Right lobe of liver (tissue), 6 donors: ENCODE measurements around the gene HMGN3. TPM values are rescaled to one million over a fixed set of nuclear protein-coding genes. Genes with fewer than 3 reads are reported as not detected.
"Not testable (repeated sequence)": the region's sequence is repeated elsewhere in the genome, so short reads cannot be mapped to it uniquely, and the experiment has no call there.

Experiments used
- ATAC-seq, 4 donors: fragments of 200-7000 bp; cut with Tn5 transposase; one replicate each; pipeline ENCODE4 v1.9.1; 2020; ENCODE audit warnings: mild to moderate bottlenecking in 4 of 4, moderate library complexity in 4 of 4
- DNase-seq, 3 donors: peaks; one replicate each; pipeline ENCODE4 v3.0.0-alpha.2; 2020
- H3K27ac ChIP-seq, 3 donors: fragments of 200-600 bp; one replicate each; pipeline ENCODE4 v1.8.0; 2022
- H3K27me3 ChIP-seq, 2 donors: fragments of 200-600 bp; one replicate each; pipeline ENCODE4 v1.8.0; 2022
- H3K36me3 ChIP-seq, 4 donors: fragments of 200-600 bp; sonication (generic) in 1 of 4; one replicate each; pipeline versions ENCODE4 v1.5.1 to v1.8.0; 2017 to 2022; ENCODE audit warnings: control low read depth in 1 of 4
- H3K4me1 ChIP-seq, 4 donors: fragments of 200-600 bp; sonication (generic) in 1 of 4; one replicate each; pipeline versions ENCODE4 v1.5.1 to v1.8.0; 2017 to 2022; ENCODE audit warnings: control low read depth in 1 of 4
- H3K4me3 ChIP-seq, 3 donors: fragments of 200-600 bp; one replicate each; pipeline ENCODE4 v1.8.0; 2022
- H3K9me3 ChIP-seq, 4 donors: fragments of 200-600 bp; sonication (generic) in 1 of 4; one replicate each; pipeline versions ENCODE4 v1.5.1 to v1.8.0; 2017 to 2022; ENCODE audit warnings: control low read depth in 1 of 4
- POLR2A ChIP-seq: fragments of 450-650 bp; IDR thresholded peaks from one replicate; pipeline ENCODE4 v1.6.1; 2017; ENCODE audit warnings: antibody characterized with exemption, mild to moderate bottlenecking
- WGBS: methylation state at CpG from one replicate; pipeline ENCODE4 v1.1.6; 2018; ENCODE audit warnings: low coverage, low lambda C conversion rate; ENCODE audit not compliant: insufficient coverage; ENCODE audit errors: missing lambda C conversion rate; 5-methylcytosine and 5-hydroxymethylcytosine counted together
- intact Hi-C, 2 donors: fragments of 100-400 bp; cut with DNase I; formaldehyde crosslinking; loops; one replicate each; pipeline versions ENCODE4 v1.11.2 to v1.14.1; 2022
- total RNA-seq, 6 experiments: library from RNA; depleted of rRNA in 2 of 6; stranded (reverse); fragments of >200 nt in 2 of 6; fragmentation: NEBNext Ultra II Directional in 3 of 6; extraction: Animal tissue kit (Norgen Biotek cat#: 25700) in 3 of 6; gene quantifications; one replicate each; pipeline versions ENCODE4 v1.1.0 to v1.2.4, GENCODE V29; 2016 to 2023
- TF ChIP-seq, protein P1 (sequence below), 4 donors: fragments of 200-600 bp in 3 of 4; fragments of 450-650 bp in 1 of 4; IDR thresholded peaks; one replicate each; pipeline versions ENCODE4 v1.5.1 to v1.8.0; 2016 to 2022; ENCODE audit warnings: antibody characterized with exemption in 4 of 4, mild to moderate bottlenecking in 2 of 4
- donor health status: DM: no; HTN: yes; CAD: no.
- donor health status: DM: no; HTN: no; CAD: no.
- donor health status: DM: no; HTN: no; CAD: no.
- donor health status: DM: no; HTN: yes; CAD: no.
- donor health status: DM: no; HTN: yes; CAD: no.

Gene HMGN3
- total RNA-seq, 6 experiments from 2014 or later, result 25.5 to 37.3 (median 32.9) TPM

DNA sequence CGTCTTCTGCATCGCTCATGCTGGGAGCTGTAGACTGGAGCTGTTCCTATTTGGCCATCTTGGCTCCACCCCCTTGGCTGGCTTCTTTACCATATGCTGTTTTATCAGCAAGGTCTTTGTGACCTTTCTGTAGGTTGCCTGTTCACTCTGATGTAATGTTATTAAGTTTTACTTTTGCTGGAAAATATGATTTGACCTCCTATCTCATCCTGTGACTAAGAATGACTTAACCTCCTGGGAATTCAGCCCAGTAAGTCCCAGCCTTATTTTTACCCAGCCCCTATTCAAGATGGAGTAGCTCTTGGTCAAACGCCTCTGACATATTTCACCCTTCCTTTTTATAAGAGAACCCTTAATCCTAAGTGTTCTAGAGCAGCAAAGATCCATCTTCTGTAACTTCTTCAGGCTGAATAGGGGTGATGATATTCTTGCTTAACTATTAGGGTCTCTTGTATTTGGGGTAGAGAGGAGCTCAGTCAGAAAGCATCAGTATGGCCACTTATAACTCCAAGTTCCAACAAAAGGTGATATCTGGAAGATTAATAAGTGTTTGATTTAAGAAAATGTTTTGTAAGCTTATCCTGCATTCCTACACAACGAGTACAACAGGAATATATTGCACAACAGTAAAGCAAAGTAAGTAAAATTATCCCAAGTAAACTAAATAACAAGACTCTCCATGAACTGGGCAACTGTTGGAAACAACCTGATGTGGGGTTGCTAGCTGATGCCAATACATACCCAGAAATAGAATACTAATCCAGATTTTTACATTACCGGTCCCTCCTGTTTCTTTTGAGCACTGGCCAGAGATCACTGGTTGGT, 23.1 kb upstream of the HMGN3 start:
- TF ChIP-seq, protein P1, sequence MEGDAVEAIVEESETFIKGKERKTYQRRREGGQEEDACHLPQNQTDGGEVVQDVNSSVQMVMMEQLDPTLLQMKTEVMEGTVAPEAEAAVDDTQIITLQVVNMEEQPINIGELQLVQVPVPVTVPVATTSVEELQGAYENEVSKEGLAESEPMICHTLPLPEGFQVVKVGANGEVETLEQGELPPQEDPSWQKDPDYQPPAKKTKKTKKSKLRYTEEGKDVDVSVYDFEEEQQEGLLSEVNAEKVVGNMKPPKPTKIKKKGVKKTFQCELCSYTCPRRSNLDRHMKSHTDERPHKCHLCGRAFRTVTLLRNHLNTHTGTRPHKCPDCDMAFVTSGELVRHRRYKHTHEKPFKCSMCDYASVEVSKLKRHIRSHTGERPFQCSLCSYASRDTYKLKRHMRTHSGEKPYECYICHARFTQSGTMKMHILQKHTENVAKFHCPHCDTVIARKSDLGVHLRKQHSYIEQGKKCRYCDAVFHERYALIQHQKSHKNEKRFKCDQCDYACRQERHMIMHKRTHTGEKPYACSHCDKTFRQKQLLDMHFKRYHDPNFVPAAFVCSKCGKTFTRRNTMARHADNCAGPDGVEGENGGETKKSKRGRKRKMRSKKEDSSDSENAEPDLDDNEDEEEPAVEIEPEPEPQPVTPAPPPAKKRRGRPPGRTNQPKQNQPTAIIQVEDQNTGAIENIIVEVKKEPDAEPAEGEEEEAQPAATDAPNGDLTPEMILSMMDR (IDR thresholded peaks at IDR 0.05), result no peak
- no peak for TF ChIP-seq POLR2A
- no peak for ATAC-seq
- no peaks in the 10 kb centered on the region for H3K9me3 ChIP-seq

DNA sequence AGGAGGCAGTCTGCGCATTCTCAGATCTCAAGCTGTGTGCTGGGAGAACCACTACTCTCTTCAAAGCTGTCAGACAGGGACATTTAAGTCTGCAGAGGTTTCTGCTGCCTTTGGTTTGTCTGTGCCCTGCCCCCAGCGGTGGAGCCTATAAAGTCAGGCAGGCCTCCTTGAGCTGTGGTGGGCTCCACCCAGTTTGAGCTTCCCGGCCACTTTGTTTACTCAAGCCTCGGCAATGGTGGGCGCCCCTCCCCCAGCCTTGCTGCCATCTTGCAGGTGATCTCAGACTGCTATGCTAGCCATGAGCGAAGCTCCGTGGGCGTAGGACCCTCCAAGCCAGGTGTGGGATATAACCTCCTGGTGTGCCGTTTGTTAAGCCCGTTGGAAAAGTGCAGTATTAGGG, 22.3 kb upstream of the HMGN3 start:
- 0% methylated on average over 1 of the region's 10 CpGs for WGBS
- H3K36me3 ChIP-seq, ATAC-seq, H3K27me3 ChIP-seq, intact Hi-C loops, H3K9me3 ChIP-seq, H3K4me3 ChIP-seq, H3K27ac ChIP-seq, H3K4me1 ChIP-seq: not testable (repeated sequence)
- DNase-seq, result peak in 1 of 3 donors; percentile 42

More for the DNA sequence above, 23.1 kb upstream of the HMGN3 start:
- H3K27me3 ChIP-seq, result no peaks in the 10 kb centered on the region
- H3K4me1 ChIP-seq, result no peaks in the 10 kb centered on the region
- no peak overlapping the region for H3K4me3 ChIP-seq
- WGBS, result 62% methylated on average over 5 of the region's 5 CpGs
- no peak for DNase-seq
- intact Hi-C loops, result no loop called here
- no peaks in the 10 kb centered on the region for H3K36me3 ChIP-seq
- no peak overlapping the region for H3K27ac ChIP-seq

DNA sequence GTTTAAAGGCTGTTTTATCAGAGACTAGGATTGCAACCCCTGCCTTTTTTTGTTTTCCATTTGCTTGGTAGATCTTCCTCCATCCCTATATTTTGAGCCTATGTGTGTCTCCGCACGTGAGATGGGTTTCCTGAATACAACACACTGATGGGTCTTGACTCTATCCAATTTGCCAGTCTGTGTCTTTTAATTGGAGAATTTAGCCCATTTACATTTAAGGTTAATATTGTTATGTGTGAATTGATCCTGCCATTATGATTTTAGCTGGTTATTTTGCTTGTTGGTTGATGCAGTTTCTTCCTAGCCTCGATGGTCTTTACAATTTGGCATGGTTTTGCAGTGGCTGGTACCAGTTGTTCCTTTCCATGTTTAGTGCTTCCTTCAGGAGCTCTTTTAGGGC, 20.6 kb upstream of the HMGN3 start:
- 89% methylated on average over 3 of the region's 3 CpGs for WGBS
- intact Hi-C loops, H3K4me1 ChIP-seq, DNase-seq, H3K27ac ChIP-seq, H3K27me3 ChIP-seq, H3K36me3 ChIP-seq, H3K4me3 ChIP-seq, H3K9me3 ChIP-seq, ATAC-seq: not testable (repeated sequence)

DNA sequence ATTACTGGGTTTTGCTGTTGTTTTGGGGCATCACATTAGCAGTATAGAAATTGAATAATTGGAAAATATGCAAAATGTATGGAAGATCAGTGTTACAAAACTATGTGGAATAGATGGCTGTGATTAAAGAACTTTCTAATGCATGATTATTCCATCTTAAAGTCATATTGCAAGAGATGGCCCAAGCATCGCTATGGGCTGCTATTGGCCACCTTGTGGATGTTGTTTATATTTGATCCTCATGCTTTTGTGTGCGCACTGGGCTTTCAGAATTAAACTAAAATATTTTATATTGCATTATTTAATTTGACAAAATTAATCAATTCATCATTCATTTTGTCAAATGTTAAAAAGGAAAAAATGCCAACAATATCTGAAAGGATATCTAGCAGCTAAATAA, 16.1 kb upstream of the HMGN3 start:
- DNase-seq (no peak), ATAC-seq (no peak)
- intact Hi-C loops, result no loop called here
- TF ChIP-seq, protein P1 (IDR thresholded peaks at IDR 0.05), result peak in 1 of 4 donors; percentile 4
- no peak for TF ChIP-seq POLR2A
- H3K27me3 ChIP-seq, result no peaks in the 10 kb centered on the region
- H3K4me1 ChIP-seq, result no peaks in the 10 kb centered on the region
- H3K36me3 ChIP-seq, result no peaks in the 10 kb centered on the region
- no peak overlapping the region for H3K27ac ChIP-seq
- WGBS, result 64% methylated on average over 2 of the region's 2 CpGs
- H3K9me3 ChIP-seq, result no peaks in the 10 kb centered on the region
- H3K4me3 ChIP-seq, result no peak overlapping the region

DNA sequence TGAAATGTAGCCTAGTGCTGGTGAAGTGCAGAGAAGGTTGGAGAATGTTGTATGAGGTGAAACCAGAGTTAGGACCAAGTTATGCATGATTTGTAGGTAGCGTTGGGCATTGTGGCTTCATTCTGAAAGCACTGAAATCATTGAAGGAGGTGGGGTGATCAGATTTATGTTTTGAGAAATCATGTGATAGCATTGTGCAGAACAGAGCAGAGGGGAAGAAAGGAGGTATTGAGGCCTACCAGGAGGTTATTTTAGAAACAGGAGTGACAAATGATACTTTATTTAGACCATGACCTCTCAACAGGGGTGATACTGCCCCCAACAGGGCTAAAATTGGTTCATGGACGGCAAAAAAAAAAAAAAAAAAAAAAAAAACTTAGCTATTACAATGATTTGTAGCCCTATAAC, 15.6 kb upstream of the HMGN3 start:
- no peak for TF ChIP-seq POLR2A
- TF ChIP-seq, protein P1 (IDR thresholded peaks at IDR 0.05), result peak in 3 of 4 donors; percentile 24 to 41 (median 41)
- Histone ChIP-seq H3K4me3 (no peak overlapping the region), H3K27me3 (no peaks in the 10 kb centered on the region), H3K27ac (no peak overlapping the region), H3K9me3 (no peaks in the 10 kb centered on the region), H3K36me3 (no peaks in the 10 kb centered on the region), H3K4me1 (no peaks in the 10 kb centered on the region)
- intact Hi-C loops, result no loop called here
- WGBS, result 46% methylated on average over 2 of the region's 2 CpGs
- DNase-seq, result no peak
- ATAC-seq, result peak; percentile 38 to 62 (median 54)
